HG03354 (cell line): ENCODE data around the gene PPHLN1.

Source experiments
- ATAC-seq: cut with Tn5 transposase; IDR thresholded peaks from one replicate; pipeline ENCODE4 v1.9.1; 2021; ENCODE audit warnings: mild to moderate bottlenecking; ENCODE audit not compliant: unreplicated experiment, poor library complexity, severe bottlenecking

Gene PPHLN1, protein sequence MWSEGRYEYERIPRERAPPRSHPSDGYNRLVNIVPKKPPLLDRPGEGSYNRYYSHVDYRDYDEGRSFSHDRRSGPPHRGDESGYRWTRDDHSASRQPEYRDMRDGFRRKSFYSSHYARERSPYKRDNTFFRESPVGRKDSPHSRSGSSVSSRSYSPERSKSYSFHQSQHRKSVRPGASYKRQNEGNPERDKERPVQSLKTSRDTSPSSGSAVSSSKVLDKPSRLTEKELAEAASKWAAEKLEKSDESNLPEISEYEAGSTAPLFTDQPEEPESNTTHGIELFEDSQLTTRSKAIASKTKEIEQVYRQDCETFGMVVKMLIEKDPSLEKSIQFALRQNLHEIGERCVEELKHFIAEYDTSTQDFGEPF

DNA sequence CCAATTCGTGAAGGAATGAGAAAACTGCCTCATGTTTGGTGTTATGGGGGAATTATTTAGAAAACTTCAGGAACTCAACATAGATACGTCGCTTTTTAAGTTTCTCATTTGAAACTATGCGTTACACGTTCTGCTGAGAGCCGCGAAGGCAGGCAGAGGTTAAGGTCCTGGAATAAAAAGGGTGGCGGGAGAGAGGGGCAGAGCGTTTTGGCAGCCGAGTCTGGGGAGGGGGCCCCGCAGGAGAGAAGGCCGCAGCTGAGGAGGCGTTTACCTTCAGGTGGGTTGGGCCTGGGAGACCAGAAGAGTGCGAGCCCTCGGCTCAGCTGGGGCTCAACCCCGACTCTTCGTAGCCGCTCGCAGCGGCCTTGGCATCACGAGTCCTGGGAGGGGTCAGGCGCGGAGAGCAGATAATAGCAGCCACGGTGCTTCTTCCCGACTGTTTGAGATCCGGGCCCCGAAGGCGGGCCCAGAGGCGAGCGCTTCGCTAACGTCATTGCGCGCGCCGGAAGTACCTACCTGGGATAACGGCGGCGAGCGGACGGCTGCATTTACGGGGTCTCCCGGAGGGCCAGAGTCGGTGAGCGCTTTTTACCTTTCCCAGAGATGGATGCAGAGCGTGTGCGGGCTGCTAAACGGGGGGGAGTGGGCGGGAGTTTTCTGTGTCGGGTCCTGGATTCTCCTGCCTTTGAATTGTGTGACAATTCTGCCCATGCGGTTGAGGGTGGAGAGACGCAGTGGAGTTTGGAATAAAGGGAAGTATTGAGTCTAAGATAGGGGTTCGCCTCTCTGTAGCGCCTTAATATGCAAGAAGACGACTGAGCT, at the start of gene PPHLN1, which contains the start of gene ZCRB1:
TSS of gene PPHLN1 (plus strand) at position 515 of the 822 bp plus-strand sequence. CDS start 9,736 bp downstream, outside the sequence.
TSS of gene ZCRB1 (minus strand) at position 442 of the 822 bp plus-strand sequence. CDS start 1,992 bp downstream, outside the sequence.
- peak; percentile 94 for ATAC-seq

GRCh38 chr12:42277396-42278127, 48.4 kb upstream of the PPHLN1 start:
- no peak for ATAC-seq

DNA sequence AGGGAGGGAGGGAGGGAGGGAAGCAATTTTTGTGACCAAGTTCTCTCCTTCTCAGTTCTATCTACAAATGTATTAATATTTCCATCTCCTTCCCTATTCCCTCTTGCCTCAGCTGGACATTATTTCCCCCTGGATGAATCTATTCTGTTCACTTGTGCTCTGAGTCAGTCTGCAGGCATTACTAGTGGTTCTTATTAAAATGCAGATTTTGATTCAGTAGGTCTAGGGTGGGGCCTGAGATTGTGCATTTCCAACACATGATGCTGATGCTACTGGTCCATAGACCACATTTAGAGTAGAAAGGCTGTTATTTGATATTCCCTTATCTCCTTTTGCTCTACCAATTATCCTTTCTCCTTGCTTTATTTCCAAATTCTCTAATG, 47.8 kb upstream of the PPHLN1 start:
- ATAC-seq: no peak

DNA sequence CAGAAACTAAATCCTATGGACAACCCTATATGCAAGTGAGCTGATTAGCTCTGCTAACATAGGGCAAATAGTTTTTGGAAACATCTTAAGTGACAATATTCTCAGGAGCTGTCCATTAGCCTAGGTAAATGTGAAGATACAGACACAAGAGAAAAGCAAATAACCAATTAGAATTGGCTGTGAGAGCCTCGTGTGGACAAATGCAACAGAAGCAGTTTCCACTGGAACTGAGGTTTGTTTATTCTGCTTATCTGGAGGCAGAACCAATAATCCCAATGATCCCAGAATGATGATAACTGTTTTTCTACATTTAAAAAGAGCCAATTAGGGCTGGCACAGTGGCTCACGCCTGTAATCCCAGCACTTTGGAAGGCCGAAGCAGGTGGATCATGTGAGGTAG, 44.7 kb upstream of the PPHLN1 start:
- no peak for ATAC-seq

DNA sequence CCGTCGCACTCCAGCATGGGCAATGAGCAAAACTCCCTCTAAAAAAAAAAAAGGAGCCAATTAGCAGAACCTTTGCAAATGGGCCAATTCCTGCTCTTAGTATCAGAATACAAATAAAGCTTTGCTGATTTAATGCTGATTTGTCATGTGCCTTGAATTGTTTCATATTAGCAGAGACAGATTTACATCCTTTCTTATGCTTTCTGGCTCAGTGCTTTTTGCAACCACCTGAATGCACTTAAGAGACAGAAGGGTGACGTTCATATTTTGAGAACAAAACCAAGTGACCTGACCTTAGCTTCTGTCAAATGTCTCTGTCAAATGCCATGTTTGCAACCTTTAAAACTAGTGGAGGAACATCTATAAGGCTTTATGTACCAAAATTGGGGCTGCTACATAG, 44.1 kb upstream of the PPHLN1 start:
- ATAC-seq: no peak

GRCh38 chr12:42282294-42282693, 43.7 kb upstream of the PPHLN1 start:
- no peak for ATAC-seq

DNA sequence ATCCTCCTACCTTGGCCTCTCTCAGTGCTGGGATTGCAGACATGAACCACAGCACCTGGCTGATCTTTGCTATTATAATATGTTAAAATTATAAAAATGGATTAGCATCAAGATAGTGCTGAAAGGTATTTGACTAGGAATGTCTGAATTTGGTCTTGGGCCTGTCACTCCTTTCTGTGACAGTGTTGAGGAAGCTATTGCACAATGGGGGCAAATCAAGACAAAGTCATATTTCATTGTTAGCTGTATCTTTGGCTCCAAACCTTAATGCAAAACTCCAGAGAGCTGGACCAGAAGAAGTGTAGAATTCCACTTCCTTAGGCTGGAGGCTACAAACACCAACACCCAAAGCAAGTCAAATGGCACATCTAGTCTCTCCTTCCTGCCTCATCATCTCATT, 42.2 kb upstream of the PPHLN1 start:
- peak; percentile 16 for ATAC-seq

DNA sequence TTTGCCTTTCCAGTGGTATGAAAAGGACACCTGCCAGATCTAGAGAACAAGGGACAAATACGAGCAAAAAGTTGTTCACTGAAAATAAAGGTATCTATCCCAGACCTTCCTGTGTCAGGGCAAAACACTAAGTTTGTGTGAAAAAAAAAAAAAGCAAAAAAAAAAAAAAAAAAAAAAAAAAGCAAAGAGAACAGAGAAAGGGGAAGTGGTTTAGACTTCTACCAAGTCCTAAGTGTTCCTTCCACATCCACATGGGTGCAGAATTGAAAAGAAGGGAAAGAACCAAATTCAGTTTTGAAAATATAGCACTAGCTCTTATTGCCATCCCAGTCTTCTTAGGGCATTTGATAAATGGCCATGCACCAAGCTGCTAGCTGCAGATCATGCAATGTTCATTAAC, 41.8 kb upstream of the PPHLN1 start:
- peak; percentile 47 for ATAC-seq

DNA sequence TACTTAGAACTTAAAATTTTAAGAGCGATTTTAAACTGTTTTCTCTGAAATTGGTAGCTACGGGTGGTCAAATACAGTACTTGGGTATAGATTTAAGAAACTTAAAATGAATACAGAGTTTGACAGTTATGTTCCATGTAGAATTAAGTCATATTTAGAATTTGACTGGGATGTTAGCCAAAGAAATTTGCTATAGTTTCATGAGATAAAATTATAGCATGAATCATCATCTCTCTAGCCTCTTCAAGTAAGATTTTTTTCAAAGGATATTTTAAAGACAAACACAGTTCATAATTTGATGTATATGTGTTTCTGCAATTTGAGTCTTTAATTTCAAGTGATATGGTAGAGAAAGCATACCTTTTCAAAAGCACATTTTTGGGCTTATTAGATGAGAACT, 41.1 kb upstream of the PPHLN1 start:
- no peak for ATAC-seq

GRCh38 chr12:42285431-42285830, 40.5 kb upstream of the PPHLN1 start:
- ATAC-seq: no peak

- no peak for ATAC-seq
These were observed 39.2 kb upstream of the PPHLN1 start for GRCh38 chr12:42286741-42287140.

GRCh38 chr12:42288544-42288943, 37.4 kb upstream of the PPHLN1 start:
- no peak for ATAC-seq

- ATAC-seq: no peak
These were observed 34.3 kb upstream of the PPHLN1 start for GRCh38 chr12:42291680-42292079.

DNA sequence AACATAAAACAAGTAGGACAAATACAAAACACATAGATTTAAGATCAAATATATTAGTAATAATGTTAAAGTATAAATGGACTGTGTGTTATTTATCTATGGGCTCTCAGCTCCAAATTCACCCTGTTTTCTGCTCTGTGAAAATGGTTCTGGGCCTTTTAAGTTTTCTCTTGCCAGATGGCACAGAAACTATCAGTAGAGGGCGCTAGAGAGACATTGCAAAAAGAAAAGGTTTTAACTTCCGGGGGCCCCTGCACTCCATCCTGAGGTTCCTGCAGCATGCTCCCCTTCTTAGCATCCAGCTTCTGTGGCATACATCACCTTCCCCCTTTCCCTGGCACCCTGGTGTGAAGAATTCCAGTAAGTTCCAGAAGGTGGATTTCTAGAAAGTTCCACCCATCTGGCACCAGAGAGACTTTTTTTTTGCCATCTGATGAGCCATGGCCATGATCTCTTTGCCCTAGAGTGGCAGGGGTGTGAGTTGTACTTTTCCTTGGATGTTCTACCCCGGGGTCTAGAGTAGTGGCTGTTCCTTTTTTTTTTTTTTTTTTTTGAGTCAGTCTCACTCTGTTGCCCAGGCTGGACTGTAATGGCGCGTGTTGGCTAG, 29.4 kb upstream of the PPHLN1 start:
- ATAC-seq: no peak

DNA sequence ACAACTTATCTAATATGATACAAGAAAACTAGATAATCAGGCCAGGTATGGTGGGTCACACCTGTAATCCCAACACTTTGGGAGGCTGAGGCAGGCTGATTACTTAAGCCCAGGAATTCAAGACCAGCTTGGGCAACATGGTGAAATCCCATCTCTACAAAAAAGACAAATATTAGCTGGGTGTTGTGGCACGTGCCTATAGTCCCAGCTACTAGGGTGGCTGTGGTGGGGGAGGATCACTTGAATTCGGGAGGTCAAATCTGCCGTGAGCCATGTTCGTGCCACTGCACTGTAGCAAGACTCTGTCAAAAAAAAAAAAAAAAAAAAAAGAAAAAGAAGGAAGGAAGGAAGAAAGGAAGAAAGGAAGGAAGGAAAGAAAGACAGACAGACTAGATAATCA, 27.1 kb upstream of the PPHLN1 start:
- no peak for ATAC-seq

DNA sequence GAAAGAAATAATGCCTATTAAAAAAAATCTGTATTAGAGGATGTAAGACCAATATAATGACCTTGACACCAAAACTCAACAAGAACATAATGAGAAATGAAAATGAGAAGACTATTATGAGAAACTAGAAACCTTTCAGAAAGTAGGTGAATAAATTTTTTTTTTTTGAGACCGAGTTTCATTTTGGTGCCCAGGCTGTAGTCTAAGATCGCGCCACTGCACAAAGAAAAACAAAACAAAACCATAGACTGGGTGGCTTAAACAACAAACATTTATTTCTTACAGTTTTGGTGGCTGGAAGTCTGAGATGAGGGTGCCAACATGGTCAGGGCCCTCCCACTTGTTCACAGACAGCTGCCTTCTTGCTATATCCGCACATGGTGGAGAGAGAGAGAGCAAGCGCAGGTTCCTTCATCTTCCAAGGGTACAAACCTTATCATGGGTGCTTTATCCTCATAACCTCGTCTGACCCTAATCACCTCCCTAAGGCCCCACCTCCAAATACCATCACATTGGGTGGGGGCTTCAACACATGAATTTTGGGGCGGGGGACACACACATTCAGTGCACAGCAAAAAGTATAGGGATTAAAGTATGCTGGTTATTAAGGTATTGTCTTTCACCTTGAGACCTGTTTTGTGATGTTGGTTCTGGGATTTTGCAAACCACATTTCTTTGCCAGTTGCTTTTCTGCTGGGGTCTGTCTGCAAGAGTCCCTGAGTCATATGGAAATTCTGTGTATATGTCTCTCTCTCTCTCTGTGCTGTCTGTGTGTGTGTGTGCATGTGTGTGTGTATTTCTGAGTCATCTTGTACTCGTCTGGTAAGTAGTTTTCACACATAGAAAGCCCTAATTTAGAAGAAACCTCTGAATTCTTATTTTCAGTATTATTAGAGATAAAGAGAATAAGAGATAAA, 26.3 kb upstream of the PPHLN1 start:
- peak; percentile 83 for ATAC-seq

- ATAC-seq: no peak
These were observed 19.7 kb upstream of the PPHLN1 start for GRCh38 chr12:42306297-42306696.

GRCh38 chr12:42308390-42308789, 17.6 kb upstream of the PPHLN1 start:
- ATAC-seq: no peak

GRCh38 chr12:42309996-42310395, 16.0 kb upstream of the PPHLN1 start:
- ATAC-seq: no peak
